ENCODE results near the gene POU4F3.

- TF ChIP-seq POLR2A (IDR thresholded peaks at IDR 0.05) (no peak), POLR2AphosphoS5 (IDR thresholded peaks at IDR 0.05) (no peak)
Measured at GRCh38 chr5:146366904-146367303, 28.3 kb downstream of the POU4F3 start.
